IMR-90 (cell line): ENCODE measurements around the gene RTL5. TPM values are rescaled to one million over a fixed set of nuclear protein-coding genes. Genes with fewer than 3 reads are reported as not detected.

ENCODE experiments used
- ATAC-seq: fragments of 200-7000 bp; cut with Tn5 transposase; 2 replicates; pipeline ENCODE4 v1.9.1; 2020; ENCODE audit warnings: low read depth, mild to moderate bottlenecking, moderate library complexity
- BruUV-seq: library from RNA; stranded (reverse); fragments of 400-500 nt; replicated peaks from 2 replicates; lab custom pipeline; 2021; lab: Mats Ljungman, UMichigan
- CTCF ChIA-PET: fragments of 300-600 bp; formaldehyde crosslinking; extraction: SDS; loops from one replicate; lab custom pipeline; 2021; ENCODE audit warnings: antibody characterized with exemption; lab: Yijun Ruan, JAX
- POLR2A ChIA-PET: fragments of 300-600 bp; sonication (Branson Sonifier 250); formaldehyde crosslinking; loops from one replicate; lab custom pipeline; 2022; ENCODE audit warnings: antibody characterized with exemption; ENCODE audit not compliant: unreplicated experiment; lab: Charles Lee
- DNase-seq: peaks from one replicate; pipeline ENCODE4 v3.0.0; 2013
- H2AFZ ChIP-seq: replicated peaks from 2 replicates; pipeline ENCODE3; 2013; ENCODE audit warnings: low read length, mild to moderate bottlenecking; ENCODE audit not compliant: poor library complexity
- H2AK5ac ChIP-seq: 2 replicates; pipeline ENCODE4 v1.6.1; 2013; ENCODE audit warnings: low read depth, low read length, inconsistent platforms
- H2AK9ac ChIP-seq: replicated peaks from 2 replicates; pipeline ENCODE3; 2013; ENCODE audit warnings: mild to moderate bottlenecking, low read depth, low read length, moderate library complexity; ENCODE audit not compliant: poor library complexity
- H2BK120ac ChIP-seq: 2 replicates; pipeline ENCODE4 v1.6.1; 2013; ENCODE audit warnings: low read depth, low read length, inconsistent platforms
- H2BK15ac ChIP-seq: 3 replicates; pipeline ENCODE4 v1.6.1; 2013; ENCODE audit warnings: low read depth, low read length, inconsistent platforms
- H2BK20ac ChIP-seq: 2 replicates; pipeline ENCODE4 v1.6.1; 2013; ENCODE audit warnings: low read depth, mild to moderate bottlenecking, inconsistent platforms, low read length, moderate library complexity
- H2BK5ac ChIP-seq: 2 replicates; pipeline ENCODE4 v1.6.1; 2013; ENCODE audit warnings: mild to moderate bottlenecking, low read depth, low read length, inconsistent platforms; ENCODE audit not compliant: poor library complexity, severe bottlenecking
- H3K14ac ChIP-seq: replicated peaks from 2 replicates; pipeline ENCODE4 v1.6.1; 2013; ENCODE audit warnings: low read depth, low read length, inconsistent platforms
- H3K18ac ChIP-seq: 2 replicates; pipeline ENCODE4 v1.6.1; 2013; ENCODE audit warnings: low read depth, low read length, control low read depth
- H3K23ac ChIP-seq: 2 replicates; pipeline ENCODE4 v1.6.1; 2013; ENCODE audit warnings: low read depth, low read length, inconsistent platforms
- H3K27ac ChIP-seq: 2 replicates; pipeline ENCODE4 v1.5.1; 2013; ENCODE audit warnings: mild to moderate bottlenecking, control low read depth, low read length; ENCODE audit not compliant: insufficient read depth
- H3K27me3 ChIP-seq: 2 replicates; pipeline ENCODE4 v1.6.1; 2013; ENCODE audit warnings: low read length; ENCODE audit not compliant: control insufficient read depth, insufficient read depth
- H3K36me3 ChIP-seq: 2 replicates; pipeline ENCODE4 v1.6.1; 2013; ENCODE audit warnings: low read length, mixed read lengths; ENCODE audit not compliant: control insufficient read depth, insufficient read depth
- H3K4ac ChIP-seq: 2 replicates; pipeline ENCODE4 v1.6.1; 2013; ENCODE audit warnings: low read depth, low read length, inconsistent platforms
- H3K4me1 ChIP-seq: 2 replicates; pipeline ENCODE4 v1.6.1; 2013; ENCODE audit warnings: low read length, mixed read lengths; ENCODE audit not compliant: control insufficient read depth, insufficient read depth
- H3K4me2 ChIP-seq: 2 replicates; pipeline ENCODE4 v1.6.1; 2013; ENCODE audit warnings: low read depth, mild to moderate bottlenecking, control low read depth, low read length, moderate library complexity
- H3K4me3 ChIP-seq: 2 replicates; pipeline ENCODE4 v1.5.1; 2013; ENCODE audit warnings: low read depth, mild to moderate bottlenecking, control low read depth, low read length, moderate library complexity; ENCODE audit not compliant: insufficient read depth
- H3K56ac ChIP-seq: 2 replicates; pipeline ENCODE4 v1.6.1; 2013; ENCODE audit warnings: low read length, inconsistent platforms; ENCODE audit not compliant: insufficient read depth; ENCODE audit errors: extremely low read depth
- H3K79me1 ChIP-seq, 2 experiments: 2 replicates each; pipeline ENCODE4 v1.6.1; 2013; ENCODE audit warnings: low read length in 2 of 2, inconsistent platforms in 1 of 2, low read depth in 1 of 2
- H3K9ac ChIP-seq: 2 replicates; pipeline ENCODE4 v1.6.1; 2013; ENCODE audit warnings: low read depth, low read length, control low read depth
- H3K9me1 ChIP-seq: 2 replicates; pipeline ENCODE4 v1.6.1; 2013; ENCODE audit warnings: low read length, inconsistent platforms; ENCODE audit not compliant: insufficient read depth
- H3K9me3 ChIP-seq: 2 replicates; pipeline ENCODE4 v1.6.1; 2013; ENCODE audit warnings: low read length; ENCODE audit not compliant: control insufficient read depth, insufficient read depth
- H4K20me1 ChIP-seq: 2 replicates; pipeline ENCODE4 v1.6.1; 2013; ENCODE audit warnings: low read length, inconsistent platforms; ENCODE audit not compliant: insufficient read depth
- H4K5ac ChIP-seq: 2 replicates; pipeline ENCODE4 v1.6.1; 2013; ENCODE audit warnings: mild to moderate bottlenecking, low read depth, low read length, control low read depth
- H4K8ac ChIP-seq, 2 experiments: 2 replicates each; pipeline ENCODE4 v1.6.1; 2013; ENCODE audit warnings: low read depth in 2 of 2, low read length in 2 of 2, control low read depth in 1 of 2, inconsistent platforms in 1 of 2
- H4K91ac ChIP-seq: 2 replicates; pipeline ENCODE4 v1.6.1; 2013; ENCODE audit warnings: low read depth, low read length, inconsistent platforms; ENCODE audit not compliant: insufficient read depth
- BHLHE40 ChIP-seq: fragments of 150-350 bp; IDR thresholded peaks from 2 replicates; pipeline ENCODE4 v1.6.1; 2016; ENCODE audit warnings: mild to moderate bottlenecking, low read depth, low read length
- CEBPB ChIP-seq: IDR thresholded peaks from 2 replicates; pipeline ENCODE4 v1.6.1; 2012; ENCODE audit warnings: low read depth, low read length, improper control_type of control experiment
- CHD1 ChIP-seq: IDR thresholded peaks from 2 replicates; pipeline ENCODE4 v1.6.1; 2012; ENCODE audit warnings: low read depth, low read length, improper control_type of control experiment
- FOS ChIP-seq: fragments of 150-350 bp; IDR thresholded peaks from 2 replicates; pipeline ENCODE4 v1.6.1; 2016; ENCODE audit warnings: low read depth, low read length
- MAFK ChIP-seq: IDR thresholded peaks from 2 replicates; pipeline ENCODE4 v1.6.1; 2012; ENCODE audit warnings: low read depth, low read length, improper control_type of control experiment
- MAZ ChIP-seq: IDR thresholded peaks from 2 replicates; pipeline ENCODE4 v1.6.1; 2012; ENCODE audit warnings: low read depth, mild to moderate bottlenecking, low read length, improper control_type of control experiment, moderate library complexity, borderline replicate concordance
- MXI1 ChIP-seq: IDR thresholded peaks from 2 replicates; pipeline ENCODE4 v1.6.1; 2012; ENCODE audit warnings: low read depth, mild to moderate bottlenecking, low read length, moderate library complexity, borderline replicate concordance
- NFE2L2 ChIP-seq: fragments of 150-350 bp; IDR thresholded peaks from 2 replicates; pipeline ENCODE4 v1.6.1; 2016; ENCODE audit warnings: low read depth, mild to moderate bottlenecking, low read length
- POLR2A ChIP-seq: IDR thresholded peaks from 2 replicates; pipeline ENCODE4 v1.6.1; 2012; ENCODE audit warnings: mild to moderate bottlenecking, low read depth, low read length
- RAD21 ChIP-seq: IDR thresholded peaks from 2 replicates; pipeline ENCODE4 v1.6.1; 2012; ENCODE audit warnings: low read length, improper control_type of control experiment
- RCOR1 ChIP-seq: IDR thresholded peaks from 2 replicates; pipeline ENCODE4 v1.6.1; 2012; ENCODE audit warnings: mild to moderate bottlenecking, low read length, improper control_type of control experiment; ENCODE audit not compliant: insufficient replicate concordance
- RFX5 ChIP-seq: IDR thresholded peaks from 2 replicates; pipeline ENCODE4 v1.8.0; 2012; ENCODE audit warnings: low read depth, mild to moderate bottlenecking, low read length, moderate library complexity
- SMC3 ChIP-seq: fragments of 150-350 bp; IDR thresholded peaks from 2 replicates; pipeline ENCODE4 v1.6.1; 2016; ENCODE audit warnings: low read depth, mild to moderate bottlenecking, antibody characterized with exemption, low read length, moderate library complexity
- WGBS, 2 experiments: methylation state at CpG; one replicate each; pipeline versions ENCODE4 v1.1.5 to v1.1.7; 2013; ENCODE audit warnings: missing lambda C conversion rate in 2 of 2; ENCODE audit not compliant: insufficient read length in 1 of 2; ENCODE audit errors: extremely low coverage in 2 of 2; 5-methylcytosine and 5-hydroxymethylcytosine counted together
- dilution Hi-C: fragments of 300-500 bp; cut with HindIII; formaldehyde crosslinking; loops from one replicate; pipeline ENCODE4 v1.14.3; 2018; ENCODE audit warnings: low sequenced_read_pairs; ENCODE audit not compliant: unreplicated experiment
- in situ Hi-C: fragments of 300-500 bp; cut with MboI; formaldehyde crosslinking; loops from 3 replicates; pipeline ENCODE4 v1.14.3; 2019; ENCODE audit warnings: low sequenced_read_pairs, inconsistent platforms, mixed read lengths
- intact Hi-C: fragments of 100-400 bp; cut with micrococcal nuclease; formaldehyde crosslinking; loops from 2 replicates; pipeline ENCODE4 v1.10.0; 2022
- polyA plus RNA-seq, 3 experiments: library from polyadenylated mRNA; depleted of rRNA; stranded (reverse); fragments of >200 nt; gene quantifications; 2 replicates each; pipeline ENCODE4 v1.2.3, GENCODE V29; 2012; ENCODE audit warnings: low replicate concordance in 1 of 3
- total RNA-seq: library from RNA; depleted of rRNA; stranded (reverse); fragments of >200 nt; gene quantifications from 2 replicates; pipeline ENCODE4 v1.2.3, GENCODE V29; 2012
- TF ChIP-seq, protein P1 (sequence below): conservative IDR thresholded peaks from 2 replicates; pipeline ENCODE4 v1.5.1; 2012; ENCODE audit warnings: mild to moderate bottlenecking, low read depth, low read length, improper control_type of control experiment

The RTL5 gene
- total and polyA plus RNA-seq, 2 of the 4 experiments (the other 2 are of a cell fraction), result 0.90 to 2.5 TPM

DNA sequence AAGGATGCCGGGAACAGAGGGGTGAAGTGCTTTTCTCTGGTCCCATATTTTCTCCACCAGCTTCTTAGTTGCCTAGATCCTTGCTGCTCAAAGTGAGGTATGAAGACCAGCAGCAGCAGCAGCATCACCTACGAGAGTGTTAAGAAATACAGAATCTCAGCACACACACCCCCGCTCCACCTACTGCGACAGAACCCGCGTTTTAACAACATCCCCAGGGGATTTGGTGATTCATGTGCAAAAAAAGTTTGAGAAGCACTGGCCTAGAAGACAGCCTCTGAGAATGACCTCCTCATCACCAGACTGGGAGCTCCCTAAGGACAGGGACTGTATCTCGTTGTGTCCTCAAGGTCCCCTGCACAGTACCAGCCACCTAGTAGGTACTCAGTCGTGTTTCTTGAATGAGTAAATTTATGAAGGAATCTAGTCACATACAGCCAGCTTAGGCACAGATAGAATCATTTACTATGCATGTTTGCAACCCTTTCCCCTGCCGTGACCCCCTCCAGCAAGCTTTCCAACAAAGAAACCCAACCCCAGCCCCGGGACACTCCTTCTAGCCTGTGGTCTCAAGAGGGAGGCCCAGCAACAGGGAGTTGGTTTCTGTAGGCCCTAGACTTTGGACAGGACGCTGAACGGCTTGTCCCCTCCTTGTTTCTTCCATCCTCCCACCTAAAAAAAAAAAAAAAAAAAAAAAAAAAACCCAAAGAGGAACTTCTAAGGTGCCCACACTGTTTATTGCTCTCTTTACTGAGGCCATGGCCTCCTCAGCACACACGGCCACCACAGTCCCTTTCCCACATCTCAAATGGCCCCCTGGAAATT lies 21.5 kb downstream of the RTL5 start:
- H3K4me3 ChIP-seq, result no peak overlapping the region
- H3K4ac ChIP-seq, result no peak overlapping the region
- no peak overlapping the region for H3K23ac ChIP-seq
- no peak overlapping the region for H3K27ac ChIP-seq
- no peak overlapping the region for H3K56ac ChIP-seq
- H2BK5ac ChIP-seq, result no peak overlapping the region
- H2AK5ac ChIP-seq, result no peak overlapping the region
- no peak overlapping the region for H4K91ac ChIP-seq
- no peak overlapping the region for H4K8ac ChIP-seq
- intact Hi-C loops, result no loop called here
- H3K4me2 ChIP-seq, result no peak overlapping the region
- in situ Hi-C loops, result no loop called here
- H2BK15ac ChIP-seq, result no peak overlapping the region
- no peaks in the 10 kb centered on the region for H4K20me1 ChIP-seq
- dilution Hi-C loops, result no loop called here
- WGBS, 2 experiments, result 40% methylated on average over 1 of the region's 13 CpGs; no CpG with 5 or more reads in 1 of the 2 experiments
- peaks cover 65% of the 10 kb centered on the region for H3K27me3 ChIP-seq
- H3K9me3 ChIP-seq, result no peaks in the 10 kb centered on the region
- ChIA-PET POLR2A (no interaction called here), CTCF (no interaction called here)
- H4K5ac ChIP-seq, result no peak overlapping the region
- H2AK9ac ChIP-seq, result peak overlapping the region; percentile 57
- H3K9ac ChIP-seq, result no peak overlapping the region
- no peak for TF ChIP-seq RAD21
- no peak for TF ChIP-seq MAFK
- TF ChIP-seq, protein P1, sequence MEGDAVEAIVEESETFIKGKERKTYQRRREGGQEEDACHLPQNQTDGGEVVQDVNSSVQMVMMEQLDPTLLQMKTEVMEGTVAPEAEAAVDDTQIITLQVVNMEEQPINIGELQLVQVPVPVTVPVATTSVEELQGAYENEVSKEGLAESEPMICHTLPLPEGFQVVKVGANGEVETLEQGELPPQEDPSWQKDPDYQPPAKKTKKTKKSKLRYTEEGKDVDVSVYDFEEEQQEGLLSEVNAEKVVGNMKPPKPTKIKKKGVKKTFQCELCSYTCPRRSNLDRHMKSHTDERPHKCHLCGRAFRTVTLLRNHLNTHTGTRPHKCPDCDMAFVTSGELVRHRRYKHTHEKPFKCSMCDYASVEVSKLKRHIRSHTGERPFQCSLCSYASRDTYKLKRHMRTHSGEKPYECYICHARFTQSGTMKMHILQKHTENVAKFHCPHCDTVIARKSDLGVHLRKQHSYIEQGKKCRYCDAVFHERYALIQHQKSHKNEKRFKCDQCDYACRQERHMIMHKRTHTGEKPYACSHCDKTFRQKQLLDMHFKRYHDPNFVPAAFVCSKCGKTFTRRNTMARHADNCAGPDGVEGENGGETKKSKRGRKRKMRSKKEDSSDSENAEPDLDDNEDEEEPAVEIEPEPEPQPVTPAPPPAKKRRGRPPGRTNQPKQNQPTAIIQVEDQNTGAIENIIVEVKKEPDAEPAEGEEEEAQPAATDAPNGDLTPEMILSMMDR, result no peak
- no peak for TF ChIP-seq MAZ
- no peak for TF ChIP-seq MXI1
- TF ChIP-seq BHLHE40, result no peak
- no peak for TF ChIP-seq RFX5
- no peak for TF ChIP-seq NFE2L2
- TF ChIP-seq POLR2A, result no peak
- no peak for TF ChIP-seq CHD1
- TF ChIP-seq RCOR1, result no peak
- no peak for TF ChIP-seq FOS
- TF ChIP-seq CEBPB, result no peak
- TF ChIP-seq SMC3, result no peak
- ATAC-seq, result no peak
- no peaks in the 10 kb centered on the region for H3K4me1 ChIP-seq
- H3K79me1 ChIP-seq, result no peaks in the 10 kb centered on the region
- H2BK20ac ChIP-seq, result no peak overlapping the region
- H3K14ac ChIP-seq, result no peak overlapping the region
- H3K18ac ChIP-seq, result no peak overlapping the region
- no peak overlapping the region for H2BK120ac ChIP-seq
- DNase-seq, result no peak
- H3K9me1 ChIP-seq, result no peaks in the 10 kb centered on the region
- BruUV-seq, result no TSS peak
- no peak overlapping the region for H2AFZ ChIP-seq
- H3K36me3 ChIP-seq, result no peaks in the 10 kb centered on the region
